Mesenchymal stem cell (in vitro differentiated cells and primary cell): Measurements from ENCODE around the gene NTN1.
"Not testable (repeated sequence)": the region's sequence is repeated elsewhere in the genome, so short reads cannot be mapped to it uniquely, and the experiment has no call there.

Source experiments
- DNase-seq: peaks from one replicate; pipeline ENCODE4 v3.0.0-alpha.2; 2013
- H2AFZ ChIP-seq: one replicate; pipeline ENCODE4 v1.6.1; 2013; ENCODE audit warnings: low read depth, mild to moderate bottlenecking, control low read depth, inconsistent platforms, low read length, moderate library complexity
- H2AK5ac ChIP-seq: 2 replicates; pipeline ENCODE4 v1.6.1; 2013; ENCODE audit warnings: low read length, moderate library complexity, mild to moderate bottlenecking, inconsistent platforms; ENCODE audit not compliant: severe bottlenecking
- H2BK120ac ChIP-seq: one replicate; pipeline ENCODE4 v1.6.1; 2013; ENCODE audit warnings: low read depth, mild to moderate bottlenecking, inconsistent platforms, low read length, moderate library complexity
- H2BK12ac ChIP-seq, 2 experiments: one replicate each; pipeline ENCODE4 v1.6.1; 2013; ENCODE audit warnings: inconsistent platforms in 2 of 2, low read length in 2 of 2, mild to moderate bottlenecking in 2 of 2, moderate library complexity in 2 of 2, control low read depth in 1 of 2
- H2BK15ac ChIP-seq: one replicate; pipeline ENCODE4 v1.6.1; 2013; ENCODE audit warnings: mild to moderate bottlenecking, low read depth, inconsistent platforms; ENCODE audit not compliant: poor library complexity, severe bottlenecking
- H2BK5ac ChIP-seq: 2 replicates; pipeline ENCODE4 v1.6.1; 2013; ENCODE audit warnings: low read depth, mild to moderate bottlenecking, low read length, control low read depth, inconsistent platforms; ENCODE audit not compliant: poor library complexity, severe bottlenecking
- H3K14ac ChIP-seq, 2 experiments: one replicate each; pipeline ENCODE4 v1.6.1; 2013; ENCODE audit warnings: inconsistent platforms in 2 of 2, low read length in 2 of 2, control low read depth in 1 of 2, mild to moderate bottlenecking in 1 of 2, moderate library complexity in 1 of 2
- H3K18ac ChIP-seq, 2 experiments: one replicate each; pipeline ENCODE4 v1.6.1; 2013; ENCODE audit warnings: inconsistent platforms in 2 of 2, low read length in 2 of 2, control low read depth in 1 of 2, low read depth in 1 of 2, mild to moderate bottlenecking in 1 of 2
- H3K23ac ChIP-seq, 2 experiments: one replicate each; pipeline ENCODE4 v1.6.1; 2013; ENCODE audit warnings: inconsistent platforms in 2 of 2, low read length in 2 of 2, mild to moderate bottlenecking in 2 of 2, moderate library complexity in 2 of 2, control low read depth in 1 of 2
- H3K27ac ChIP-seq: 2 replicates; pipeline ENCODE4 v1.5.1; 2013; ENCODE audit warnings: mild to moderate bottlenecking, moderate library complexity, low read length, control low read depth, inconsistent platforms; ENCODE audit not compliant: poor library complexity, severe bottlenecking
- H3K27me3 ChIP-seq, 2 experiments: 2 replicates each; pipeline versions ENCODE4 v1.6.1 to v1.7.0; 2013; ENCODE audit warnings: low read length in 2 of 2, mild to moderate bottlenecking in 2 of 2, moderate library complexity in 2 of 2, control low read depth in 1 of 2, inconsistent platforms in 1 of 2; ENCODE audit not compliant: control insufficient read depth in 1 of 2, insufficient read depth in 1 of 2
- H3K36me3 ChIP-seq, 2 experiments: 2 replicates each; pipeline versions ENCODE4 v1.6.1 to v1.7.0; 2013; ENCODE audit warnings: low read length in 2 of 2, control low read depth in 1 of 2, inconsistent platforms in 1 of 2, low read depth in 1 of 2, mild to moderate bottlenecking in 1 of 2; ENCODE audit not compliant: insufficient read depth in 2 of 2, control insufficient read depth in 1 of 2
- H3K4ac ChIP-seq, 2 experiments: one replicate each; pipeline ENCODE4 v1.6.1; 2013; ENCODE audit warnings: inconsistent platforms in 2 of 2, low read length in 2 of 2, mild to moderate bottlenecking in 2 of 2, moderate library complexity in 2 of 2, control low read depth in 1 of 2, low read depth in 1 of 2
- H3K4me1 ChIP-seq: 2 replicates; pipeline ENCODE4 v1.6.1; 2013; ENCODE audit warnings: low read depth, low read length, control low read depth; ENCODE audit not compliant: control insufficient read depth, insufficient read depth
- H3K4me2 ChIP-seq: 2 replicates; pipeline ENCODE4 v1.6.1; 2013; ENCODE audit warnings: low read length, mild to moderate bottlenecking, inconsistent platforms; ENCODE audit not compliant: poor library complexity, severe bottlenecking
- H3K4me3 ChIP-seq, 2 experiments: 2 replicates each; pipeline versions ENCODE4 v1.5.1 to v1.7.0; 2013; ENCODE audit warnings: low read length in 2 of 2, mild to moderate bottlenecking in 2 of 2, control low read depth in 1 of 2, low read depth in 1 of 2; ENCODE audit not compliant: insufficient read depth in 1 of 2
- H3K79me1 ChIP-seq: replicated peaks from 2 replicates; pipeline ENCODE4 v1.6.1; 2013; ENCODE audit warnings: mild to moderate bottlenecking, control low read depth, low read length, inconsistent platforms; ENCODE audit not compliant: poor library complexity, severe bottlenecking
- H3K9ac ChIP-seq: 2 replicates; pipeline ENCODE4 v1.7.0; 2013; ENCODE audit warnings: mild to moderate bottlenecking, low read length, moderate library complexity
- H3K9me3 ChIP-seq: 2 replicates; pipeline ENCODE4 v1.7.0; 2013; ENCODE audit warnings: mild to moderate bottlenecking, low read length; ENCODE audit not compliant: control insufficient read depth
- H4K8ac ChIP-seq: one replicate; pipeline ENCODE4 v1.6.1; 2013; ENCODE audit warnings: inconsistent platforms, mild to moderate bottlenecking, low read length, moderate library complexity
- H4K91ac ChIP-seq: one replicate; pipeline ENCODE4 v1.6.1; 2013; ENCODE audit warnings: mild to moderate bottlenecking, low read length, inconsistent platforms
- WGBS: methylation state at CpG from one replicate; pipeline ENCODE4 v1.1.7; 2013; ENCODE audit warnings: mixed read lengths; 5-methylcytosine and 5-hydroxymethylcytosine counted together

NTN1 gene

GRCh38 chr17:8981443-8981842 lies 39.9 kb upstream of the NTN1 start:
- no peaks in the 10 kb centered on the region for H3K9me3 ChIP-seq
- no peak overlapping the region for H3K23ac ChIP-seq
- no peak overlapping the region for H3K4me2 ChIP-seq
- H3K4me1 ChIP-seq = no peaks in the 10 kb centered on the region
- no peak for DNase-seq
- no peak overlapping the region for H2AK5ac ChIP-seq
- H2BK12ac ChIP-seq = no peak overlapping the region
- H3K18ac ChIP-seq = no peak overlapping the region
- H2BK15ac ChIP-seq = no peak overlapping the region
- H3K79me1 ChIP-seq = no peaks in the 10 kb centered on the region
- H4K91ac ChIP-seq = no peak overlapping the region
- H3K4ac ChIP-seq = no peak overlapping the region
- H3K36me3 ChIP-seq = no peaks in the 10 kb centered on the region
- no peak overlapping the region for H2AFZ ChIP-seq
- peaks cover 0 to 3% of the 10 kb centered on the region in 2 experiments for H3K27me3 ChIP-seq
- H3K4me3 ChIP-seq = no peak overlapping the region
- no peak overlapping the region for H2BK120ac ChIP-seq
- no peak overlapping the region for H3K27ac ChIP-seq
- no peak overlapping the region for H3K14ac ChIP-seq
- no peak overlapping the region for H3K9ac ChIP-seq
- no peak overlapping the region for H2BK5ac ChIP-seq
- 72% methylated on average over 2 of the region's 2 CpGs for WGBS
- H4K8ac ChIP-seq = no peak overlapping the region

- H3K79me1 ChIP-seq, H3K27ac ChIP-seq, H4K91ac ChIP-seq, H3K36me3 ChIP-seq, H2BK120ac ChIP-seq, H3K18ac ChIP-seq, H3K9ac ChIP-seq, H3K27me3 ChIP-seq, H4K8ac ChIP-seq, H3K4ac ChIP-seq, H3K4me3 ChIP-seq, H2BK15ac ChIP-seq, H3K14ac ChIP-seq, H2BK12ac ChIP-seq, H3K23ac ChIP-seq, H2BK5ac ChIP-seq, DNase-seq, H2AK5ac ChIP-seq, H3K9me3 ChIP-seq, H3K4me2 ChIP-seq, H2AFZ ChIP-seq, H3K4me1 ChIP-seq: not testable (repeated sequence)
- 86% methylated on average over 3 of the region's 5 CpGs for WGBS
These were observed 37.1 kb upstream of the NTN1 start for GRCh38 chr17:8984225-8984624.

GRCh38 chr17:8985054-8985701 lies 36.1 kb upstream of the NTN1 start:
- Histone ChIP-seq H3K4me2 (no peak overlapping the region), H3K14ac (no peak overlapping the region), H3K79me1 (no peaks in the 10 kb centered on the region), H2BK12ac (no peak overlapping the region), H3K18ac (no peak overlapping the region), H3K4me1 (no peaks in the 10 kb centered on the region), H4K91ac (no peak overlapping the region), H3K4ac (no peak overlapping the region), H3K27me3 (peaks cover 0 to 3% of the 10 kb centered on the region in 2 experiments), H3K9ac (no peak overlapping the region), H3K23ac (no peak overlapping the region), H3K36me3 (no peaks in the 10 kb centered on the region), H2AK5ac (no peak overlapping the region), H3K4me3 (no peak overlapping the region), H2BK5ac (no peak overlapping the region), H2AFZ (no peak overlapping the region), H3K9me3 (no peaks in the 10 kb centered on the region), H4K8ac (no peak overlapping the region), H2BK15ac (no peak overlapping the region), H3K27ac (no peak overlapping the region), H2BK120ac (no peak overlapping the region)
- no peak for DNase-seq
- WGBS = 78% methylated on average over 4 of the region's 4 CpGs

GRCh38 chr17:8986295-8986694 lies 35.0 kb upstream of the NTN1 start:
- no peak overlapping the region for H3K27ac ChIP-seq
- H3K9ac ChIP-seq = no peak overlapping the region
- no peaks in the 10 kb centered on the region for H3K9me3 ChIP-seq
- no peak overlapping the region for H3K23ac ChIP-seq
- H2BK5ac ChIP-seq = no peak overlapping the region
- H2BK15ac ChIP-seq = no peak overlapping the region
- H2AK5ac ChIP-seq = no peak overlapping the region
- H2AFZ ChIP-seq = no peak overlapping the region
- no peaks in the 10 kb centered on the region for H3K36me3 ChIP-seq
- WGBS = 81% methylated on average over 1 of the region's 2 CpGs
- no peak overlapping the region for H2BK120ac ChIP-seq
- no peaks in the 10 kb centered on the region for H3K79me1 ChIP-seq
- H4K8ac ChIP-seq = no peak overlapping the region
- DNase-seq = no peak
- H4K91ac ChIP-seq = no peak overlapping the region
- no peaks in the 10 kb centered on the region for H3K4me1 ChIP-seq
- no peak overlapping the region for H3K4me2 ChIP-seq
- H3K4ac ChIP-seq = no peak overlapping the region
- no peak overlapping the region for H3K4me3 ChIP-seq
- H3K14ac ChIP-seq = no peak overlapping the region
- H2BK12ac ChIP-seq = no peak overlapping the region
- no peak overlapping the region for H3K18ac ChIP-seq
- peaks cover 0 to 3% of the 10 kb centered on the region in 2 experiments for H3K27me3 ChIP-seq
